NCI-H146 treated with DMSO at 0.1 percent for 48 hours (cell line): Measurements from ENCODE around the gene TRAF2.

Experiments
- DNase-seq: peaks from one replicate; lab custom pipeline; 2025; ENCODE audit not compliant: unreplicated experiment; lab: John Stamatoyannopoulos, UW

The TRAF2 gene

GRCh38 chr9:136930014-136930413 lies 43.7 kb downstream of the TRAF2 start:
- DNase-seq, result no peak

- no peak for DNase-seq
These were observed 45.4 kb downstream of the TRAF2 start for GRCh38 chr9:136931611-136932130.

- DNase-seq, result no peak
These were observed 48.0 kb downstream of the TRAF2 start for GRCh38 chr9:136934277-136934676.

GRCh38 chr9:136935651-136936050 lies 49.3 kb downstream of the TRAF2 start:
- no peak for DNase-seq

GRCh38 chr9:136936645-136937170 lies 50.4 kb downstream of the TRAF2 start:
- DNase-seq, result no peak

- no peak for DNase-seq
These were observed 51.1 kb downstream of the TRAF2 start for GRCh38 chr9:136937186-136938001.

- no peak for DNase-seq
These were observed 53.2 kb downstream of the TRAF2 start for GRCh38 chr9:136939431-136939995.

- DNase-seq, result no peak
These were observed 53.7 kb downstream of the TRAF2 start for GRCh38 chr9:136939996-136940525.

GRCh38 chr9:136940526-136941230 lies 54.4 kb downstream of the TRAF2 start:
- DNase-seq, result no peak

GRCh38 chr9:136941231-136942111 lies 55.2 kb downstream of the TRAF2 start:
- DNase-seq, result no peak

GRCh38 chr9:136942112-136942880 lies 56.0 kb downstream of the TRAF2 start:
- no peak for DNase-seq

- no peak for DNase-seq
These were observed 56.5 kb downstream of the TRAF2 start for GRCh38 chr9:136942881-136943230.

GRCh38 chr9:136943291-136944211 lies 57.2 kb downstream of the TRAF2 start:
- DNase-seq, result no peak

GRCh38 chr9:136944212-136944518 lies 57.8 kb downstream of the TRAF2 start:
- DNase-seq, result no peak

GRCh38 chr9:136944519-136945332 lies 58.4 kb downstream of the TRAF2 start, which contains the start of the genes C8G and FBXW5:
C8G (plus strand) TSS chr9:136945243; CDS start chr9:136945321, 78 bp downstream.
FBXW5 (minus strand) TSS chr9:136944738; CDS start chr9:136944083, 655 bp downstream.
- peak; percentile 72 for DNase-seq

GRCh38 chr9:136945333-136946227 lies 59.3 kb downstream of the TRAF2 start:
- DNase-seq, result no peak
